AML-193 (cell line): ENCODE data around the gene TUBGCP4.
"Not testable (repeated sequence)": the region's sequence is repeated elsewhere in the genome, so short reads cannot be mapped to it uniquely, and the experiment has no call there.

ENCODE experiments used
- DNase-seq, 2 experiments: peaks; one replicate each; lab custom pipeline; 2025; lab: John Stamatoyannopoulos, UW

TUBGCP4 gene

GRCh38 chr15:43370975-43371974 is at the start of gene TUBGCP4, which contains the start of gene ZSCAN29:
TUBGCP4 (plus strand) TSS chr15:43371101; CDS start chr15:43371355, 254 bp downstream.
ZSCAN29 (minus strand) TSS chr15:43371043; CDS start chr15:43369913, 1,130 bp downstream.
- DNase-seq, result peak; percentile 51

- DNase-seq, result no peak
Observed at GRCh38 chr15:43325039-43325684, 45.7 kb upstream of the TUBGCP4 start.

- no peak for DNase-seq
Observed at GRCh38 chr15:43329217-43329959, 41.5 kb upstream of the TUBGCP4 start.

- peak; percentile 88 to 89 for DNase-seq
Observed at GRCh38 chr15:43329960-43330779, 40.7 kb upstream of the TUBGCP4 start, which contains the start of gene LCMT2. LCMT2 (minus strand) TSS chr15:43330573; CDS start chr15:43330489, 84 bp downstream.

GRCh38 chr15:43330780-43331087 is 40.2 kb upstream of the TUBGCP4 start:
- no peak for DNase-seq

- no peak for DNase-seq
Observed at GRCh38 chr15:43346305-43346704, 24.6 kb upstream of the TUBGCP4 start.

- DNase-seq, result no peak
Observed at GRCh38 chr15:43347114-43347513, 23.8 kb upstream of the TUBGCP4 start.

GRCh38 chr15:43352693-43353382 is 18.1 kb upstream of the TUBGCP4 start:
- DNase-seq, result no peak

- no peak for DNase-seq
Observed at GRCh38 chr15:43360821-43361220, 10.1 kb upstream of the TUBGCP4 start.

- DNase-seq, result no peak
Observed at GRCh38 chr15:43361313-43361903, 9.5 kb upstream of the TUBGCP4 start.

GRCh38 chr15:43370310-43370974 is 459 bp upstream of the TUBGCP4 start:
- no peak for DNase-seq

GRCh38 chr15:43376017-43376705 is 5.3 kb downstream of the TUBGCP4 start:
- DNase-seq, result peak; percentile 8 to 27

GRCh38 chr15:43378601-43379000 is 7.7 kb downstream of the TUBGCP4 start:
- DNase-seq, result no peak

GRCh38 chr15:43382310-43382709 is 11.4 kb downstream of the TUBGCP4 start:
- DNase-seq, result no peak

GRCh38 chr15:43383070-43383469 is 12.2 kb downstream of the TUBGCP4 start:
- no peak for DNase-seq

- no peak for DNase-seq
Observed at GRCh38 chr15:43390723-43391122, 19.8 kb downstream of the TUBGCP4 start.

- DNase-seq, result not testable (repeated sequence)
Observed at GRCh38 chr15:43393592-43393991, 22.7 kb downstream of the TUBGCP4 start.

GRCh38 chr15:43402255-43402654 is 31.4 kb downstream of the TUBGCP4 start:
- no peak for DNase-seq

GRCh38 chr15:43403616-43404015 is 32.7 kb downstream of the TUBGCP4 start:
- DNase-seq, result no peak
